GM18858 (cell line): ENCODE data around the gene METTL25.
A peak's percentile ranks its signal among the peaks of the same experiment; 100 is the strongest.

ENCODE experiments used
- ATAC-seq: cut with Tn5 transposase; IDR thresholded peaks from one replicate; pipeline ENCODE4 v1.9.1; 2021; ENCODE audit not compliant: unreplicated experiment

METTL25 gene

DNA sequence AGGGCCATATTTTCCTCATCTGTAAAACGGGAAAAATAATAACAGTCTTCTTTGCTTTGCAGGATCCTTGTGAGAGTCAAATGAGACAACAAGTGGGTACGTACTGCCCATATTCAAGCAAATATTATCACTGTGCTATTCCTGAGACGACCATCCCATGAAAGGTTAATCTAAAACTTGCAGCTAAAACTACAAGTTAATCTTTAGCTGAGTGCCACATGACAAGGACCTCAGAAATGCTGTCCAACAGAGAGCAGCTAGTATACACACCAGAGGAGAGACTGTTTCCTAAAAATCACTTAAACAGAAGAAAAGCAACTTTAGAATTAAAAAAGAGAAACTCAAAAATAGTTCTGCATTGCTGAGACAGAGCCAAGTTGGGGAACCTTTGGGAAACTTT is 165.7 kb downstream of the METTL25 start:
- ATAC-seq, result no peak

DNA sequence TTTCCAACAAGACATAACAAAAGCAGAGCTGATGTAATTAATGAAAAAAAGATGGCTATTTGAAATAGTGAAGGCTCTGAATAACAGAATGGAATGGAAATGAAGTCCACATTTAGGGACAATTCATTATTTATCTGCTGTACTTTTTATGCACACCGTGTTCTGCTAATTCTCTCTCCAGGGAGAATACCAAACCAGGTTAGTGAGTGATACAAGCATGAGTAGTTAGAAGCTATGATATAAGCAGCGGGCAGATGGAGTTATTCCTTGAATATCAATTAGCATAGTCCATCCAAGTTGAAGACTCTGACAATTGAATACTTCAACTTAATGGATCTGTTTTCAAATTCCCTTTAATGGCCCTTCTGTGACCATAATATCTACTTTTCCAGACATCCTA is 166.3 kb downstream of the METTL25 start:
- no peak for ATAC-seq

DNA sequence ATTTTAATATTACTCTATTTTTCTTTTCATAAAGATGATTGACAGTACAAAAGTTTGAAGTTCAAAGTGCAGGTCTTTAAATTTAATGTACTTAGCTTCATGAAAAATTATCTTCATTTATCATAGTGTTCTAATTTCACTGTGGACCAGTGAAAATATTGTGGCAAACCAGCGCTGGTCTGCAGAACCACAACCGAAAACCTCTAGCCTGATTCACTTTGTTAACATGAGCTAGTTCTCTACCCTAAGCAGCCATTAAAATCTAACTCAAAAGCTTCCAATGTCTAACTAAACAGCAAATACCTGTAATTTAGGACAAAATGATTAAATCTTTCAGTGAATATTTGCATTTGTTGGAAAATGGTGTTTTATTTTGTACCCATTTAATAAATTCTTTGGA is 167.3 kb downstream of the METTL25 start:
- ATAC-seq, result no peak

DNA sequence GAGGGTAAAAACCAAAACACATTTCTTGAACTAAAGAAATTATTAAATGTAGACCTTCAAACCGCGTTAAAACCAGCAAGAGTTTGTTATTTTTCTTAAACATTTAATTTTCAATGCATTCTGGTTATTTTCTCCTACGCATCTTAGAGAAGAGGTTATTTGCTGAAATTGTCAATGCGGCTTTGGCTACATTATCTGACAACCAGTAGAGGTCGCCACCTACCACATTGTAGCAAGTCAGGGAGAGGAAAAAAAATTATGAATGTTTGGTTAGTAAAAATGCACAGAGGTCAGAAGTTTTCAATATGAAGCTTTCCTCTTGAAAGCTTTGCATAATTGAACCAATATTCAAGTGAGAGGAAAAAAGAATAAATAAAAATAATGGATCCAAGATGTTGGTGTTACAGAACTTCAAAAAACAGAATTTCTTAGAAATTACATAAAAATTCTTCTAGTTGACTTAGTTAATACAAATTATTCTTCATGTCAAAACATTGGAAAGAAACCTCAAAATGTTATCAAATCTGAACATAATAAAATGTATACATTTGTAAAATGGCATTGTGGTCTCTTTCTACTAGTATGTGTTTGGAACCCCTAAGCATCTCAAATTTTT is 168.9 kb downstream of the METTL25 start:
- peak; percentile 77 for ATAC-seq
